HuH-7 (cell line): ENCODE data around the gene CHP2.
"Not testable (repeated sequence)": the region's sequence is repeated elsewhere in the genome, so short reads cannot be mapped to it uniquely, and the experiment has no call there.

Experiments
- DNase-seq: peaks from one replicate; pipeline ENCODE4 v3.0.0; 2011; ENCODE audit warnings: low spot score

Gene CHP2

GRCh38 chr16:23754594-23755483 lies at the start of gene CHP2:
CHP2 (plus strand) TSS chr16:23755026; CDS start chr16:23755050, 24 bp downstream.
- no peak for DNase-seq

GRCh38 chr16:23705517-23705902 lies 49.3 kb upstream of the CHP2 start:
- DNase-seq = no peak

- no peak for DNase-seq
Observed at GRCh38 chr16:23706439-23706838, 48.4 kb upstream of the CHP2 start.

- no peak for DNase-seq
Observed at GRCh38 chr16:23709536-23709935, 45.3 kb upstream of the CHP2 start.

GRCh38 chr16:23710008-23710407 lies 44.8 kb upstream of the CHP2 start:
- no peak for DNase-seq

- DNase-seq = no peak
Observed at GRCh38 chr16:23710504-23710903, 44.3 kb upstream of the CHP2 start.

- no peak for DNase-seq
Observed at GRCh38 chr16:23711785-23712184, 43.0 kb upstream of the CHP2 start.

- DNase-seq = no peak
Observed at GRCh38 chr16:23712976-23713375, 41.9 kb upstream of the CHP2 start, which contains the start of gene ERN2. ERN2 (minus strand) TSS chr16:23713222; CDS start chr16:23713187, 35 bp downstream.

- DNase-seq = no peak
Observed at GRCh38 chr16:23716484-23716883, 38.3 kb upstream of the CHP2 start.

GRCh38 chr16:23722613-23723240 lies 32.1 kb upstream of the CHP2 start:
- DNase-seq = not testable (repeated sequence)

- no peak for DNase-seq
Observed at GRCh38 chr16:23724096-23724784, 30.6 kb upstream of the CHP2 start.

GRCh38 chr16:23724785-23725131 lies 30.1 kb upstream of the CHP2 start:
- no peak for DNase-seq

- DNase-seq = no peak
Observed at GRCh38 chr16:23726710-23727109, 28.1 kb upstream of the CHP2 start.

GRCh38 chr16:23728112-23728477 lies 26.7 kb upstream of the CHP2 start:
- no peak for DNase-seq

- DNase-seq = peak; percentile 44
Observed at GRCh38 chr16:23729503-23730424, 25.1 kb upstream of the CHP2 start.

- DNase-seq = no peak
Observed at GRCh38 chr16:23734176-23734893, 20.5 kb upstream of the CHP2 start.

- DNase-seq = not testable (repeated sequence)
Observed at GRCh38 chr16:23737423-23738028, 17.3 kb upstream of the CHP2 start.

GRCh38 chr16:23739516-23739915 lies 15.3 kb upstream of the CHP2 start:
- no peak for DNase-seq

GRCh38 chr16:23741675-23742303 lies 13.0 kb upstream of the CHP2 start:
- DNase-seq = no peak

GRCh38 chr16:23742766-23743165 lies 12.1 kb upstream of the CHP2 start:
- DNase-seq = no peak
